ENCODE results near the gene PIP5K1C. TPM values are rescaled to one million over a fixed set of nuclear protein-coding genes. Genes with fewer than 3 reads are reported as not detected.

The PIP5K1C gene
- total and polyA plus RNA-seq, 10 of the 15 experiments (the other 5 are each of a cell fraction or from before 2014, with no cell fraction given), result 0.39 to 19.6 (median 5.3) TPM

- H3K9ac ChIP-seq (ENCODE audit: control insufficient read depth, insufficient read depth, low read length), result no peak overlapping the region
- in situ Hi-C loops (cut with MboI), result no loop called here
- CTCF ChIA-PET, result no interaction called here
Observed at GRCh38 chr19:3612901-3613741, 87.1 kb downstream of the PIP5K1C start.

More at GRCh38 chr19:3612901-3613741, 87.1 kb downstream of the PIP5K1C start:
- H3K79me2 ChIP-seq (ENCODE audit: control insufficient read depth, insufficient read depth, low read length), result no peaks in the 10 kb centered on the region
- no peak overlapping the region for H3K4me3 ChIP-seq
- no TSS peak for BruUV-seq (replicated peaks)
- H4K20me1 ChIP-seq (ENCODE audit: control insufficient read depth, insufficient read depth), result no peaks in the 10 kb centered on the region
- FAIRE-seq, result no peak
- ChIA-PET POLR2A (no interaction called here), SMC1A (ENCODE audit: uncharacterized antibody, unreplicated experiment) (no interaction called here), RAD21 (ENCODE audit: unreplicated experiment) (no interaction called here)
- DNase-seq (ENCODE audit: low read depth, low spot score), result no peak
- H3K9me3 ChIP-seq (replicated peaks; ENCODE audit: control insufficient read depth, insufficient read depth, low read length), result no peaks in the 10 kb centered on the region
- TF ChIP-seq TARDBP (IDR thresholded peaks at IDR 0.05; ENCODE audit: borderline replicate concordance) (no peak), USF1 (IDR thresholded peaks at IDR 0.05; ENCODE audit: borderline replicate concordance, extremely low read length, insufficient read depth, low read depth, low read length) (no peak), NFYA (IDR thresholded peaks at IDR 0.05; ENCODE audit: borderline replicate concordance, low read depth, low read length) (no peak), NBN (IDR thresholded peaks at IDR 0.05) (no peak), HSF1 (IDR thresholded peaks at IDR 0.05; ENCODE audit: low read depth, low read length) (no peak), RUNX3 (IDR thresholded peaks at IDR 0.05; ENCODE audit: low read length) (no peak), ZNF622 (IDR thresholded peaks at IDR 0.05) (no peak)
- no peak overlapping the region for H3K4me2 ChIP-seq (ENCODE audit: control insufficient read depth, insufficient read depth)
- WGBS (ENCODE audit: insufficient coverage, insufficient replicate concordance, low lambda C conversion rate, missing lambda C conversion rate), result 96% methylated on average over 61 of the region's 79 CpGs
- ATAC-seq, result no peak
- H3K36me3 ChIP-seq (ENCODE audit: control insufficient read depth in 2 of 2, insufficient read depth in 2 of 2, low read length in 1 of 2), result peaks cover 0 to 8% of the 10 kb centered on the region in 2 experiments; a peak in 3 of 4 replicates
- no peak overlapping the region for H2AFZ ChIP-seq (ENCODE audit: control insufficient read depth, low read depth, low read length)
- H3K4me1 ChIP-seq (ENCODE audit: control insufficient read depth, insufficient read depth, low read length), result no peaks in the 10 kb centered on the region
- no peaks in the 10 kb centered on the region for H3K27me3 ChIP-seq (replicated peaks in 1 of 2; ENCODE audit: control insufficient read depth in 2 of 2, insufficient read depth in 2 of 2, low read length in 1 of 2)
- no peak overlapping the region for H3K27ac ChIP-seq (ENCODE audit: control insufficient read depth, insufficient read depth)
- intact Hi-C loops (cut with micrococcal nuclease; ENCODE audit: unreplicated experiment), result no loop called here
